B cell (primary cell): ENCODE results near the gene KCTD12. TPM values are rescaled to one million over a fixed set of nuclear protein-coding genes. Genes with fewer than 3 reads are reported as not detected.

Experiments
- ATAC-seq: fragments of 200-7000 bp; cut with Tn5 transposase; one replicate; pipeline ENCODE4 v1.10.0; 2021; ENCODE audit warnings: low read depth, mild to moderate bottlenecking, moderate number of reproducible peaks, moderate library complexity
- CTCF ChIA-PET: fragments of 350-600 bp; sonication (Branson Sonifier 250); formaldehyde crosslinking; loops from one replicate; lab custom pipeline; 2021; ENCODE audit warnings: antibody characterized with exemption, inconsistent platforms; lab: Charles Lee
- POLR2A ChIA-PET: fragments of 350-600 bp; sonication (Branson Sonifier 250); formaldehyde crosslinking; loops from one replicate; lab custom pipeline; 2021; ENCODE audit warnings: antibody characterized with exemption; lab: Charles Lee
- DNase-seq: peaks from one replicate; pipeline ENCODE4 v3.0.0; 2013
- H2AFZ ChIP-seq: 2 replicates; pipeline ENCODE4 v1.6.1; 2012; ENCODE audit warnings: mild to moderate bottlenecking, low read depth, low read length; ENCODE audit not compliant: insufficient read depth, poor library complexity, severe bottlenecking
- H3K27ac ChIP-seq, 2 donors: 1 replicate in 1 of 2; 2 replicates in 1 of 2; pipeline ENCODE4 v1.5.1; 2012 to 2013; ENCODE audit warnings: low read length in 2 of 2, mild to moderate bottlenecking in 2 of 2, moderate library complexity in 1 of 2
- H3K27me3 ChIP-seq, 4 experiments: fragments of 200-600 bp in 1 of 4; sonication (generic) in 1 of 4; replicated peaks in 1 of 4; 1 replicate in 2 of 4; 2 replicates in 2 of 4; pipeline versions ENCODE4 v1.6.1 to v1.7.0; 2013 to 2016; ENCODE audit warnings: low read length in 3 of 4, mild to moderate bottlenecking in 2 of 4, mixed read lengths in 1 of 4, moderate library complexity in 1 of 4; ENCODE audit not compliant: insufficient read depth in 4 of 4, control insufficient read depth in 3 of 4; ENCODE audit errors: control extremely low read depth in 1 of 4
- H3K36me3 ChIP-seq, 2 experiments: replicated peaks in 1 of 2; 1 replicate in 1 of 2; 2 replicates in 1 of 2; pipeline versions ENCODE4 v1.6.1 to v1.7.1; 2013; ENCODE audit warnings: low read length in 1 of 2; ENCODE audit not compliant: insufficient read depth in 2 of 2, control insufficient read depth in 1 of 2; ENCODE audit errors: control extremely low read depth in 1 of 2, extremely low read depth in 1 of 2
- H3K4me1 ChIP-seq, 2 donors: fragments of 200-600 bp in 1 of 2; sonication (generic) in 1 of 2; 1 replicate in 1 of 2; 2 replicates in 1 of 2; pipeline versions ENCODE4 v1.5.1 to v1.6.1; 2013 to 2017; ENCODE audit warnings: low read length in 2 of 2; ENCODE audit not compliant: control insufficient read depth in 2 of 2, insufficient read depth in 2 of 2
- H3K4me2 ChIP-seq: replicated peaks from 2 replicates; pipeline ENCODE3; 2012; ENCODE audit warnings: mild to moderate bottlenecking, low read depth, low read length; ENCODE audit not compliant: poor library complexity, severe bottlenecking
- H3K4me3 ChIP-seq, 5 experiments: fragments of 200-600 bp in 1 of 5; sonication (generic) in 1 of 5; 1 replicate in 3 of 5; 2 replicates in 2 of 5; pipeline versions ENCODE4 v1.5.1 to v1.7.0; 2011 to 2016; ENCODE audit warnings: low read length in 4 of 5, mild to moderate bottlenecking in 4 of 5, low read depth in 2 of 5, control low read depth in 1 of 5, moderate library complexity in 1 of 5; ENCODE audit not compliant: insufficient read depth in 1 of 5; ENCODE audit errors: control extremely low read depth in 1 of 5, extremely low read depth in 1 of 5
- H3K79me2 ChIP-seq: fragments of 200-600 bp; sonication (generic); one replicate; pipeline ENCODE4 v1.6.0; 2016; ENCODE audit warnings: low read length; ENCODE audit not compliant: control insufficient read depth, insufficient read depth
- H3K9ac ChIP-seq: fragments of 200-600 bp; sonication (generic); 2 replicates; pipeline ENCODE4 v1.6.1; 2017; ENCODE audit warnings: mild to moderate bottlenecking, low read length, moderate library complexity
- H3K9me3 ChIP-seq, 3 donors: one replicate each; pipeline versions ENCODE4 v1.6.1 to v1.7.1; 2013; ENCODE audit warnings: low read length in 2 of 3; ENCODE audit not compliant: control insufficient read depth in 2 of 3, insufficient read depth in 1 of 3; ENCODE audit errors: control extremely low read depth in 1 of 3
- H4K20me1 ChIP-seq: 2 replicates; pipeline ENCODE4 v1.6.0; 2012; ENCODE audit warnings: mild to moderate bottlenecking, low read length; ENCODE audit not compliant: insufficient read depth, control insufficient read depth, poor library complexity, severe bottlenecking
- H3K27ac Mint-ChIP-seq: one replicate; pipeline ENCODE4 v1.8.0; 2021; ENCODE audit warnings: mixed read lengths
- H3K27me3 Mint-ChIP-seq: one replicate; pipeline ENCODE4 v1.8.0; 2021; ENCODE audit warnings: mixed read lengths
- H3K4me1 Mint-ChIP-seq: one replicate; pipeline ENCODE4 v1.8.0; 2021; ENCODE audit warnings: mixed read lengths
- H3K4me3 Mint-ChIP-seq: one replicate; pipeline ENCODE4 v1.8.0; 2021; ENCODE audit warnings: mixed read lengths
- H3K9me3 Mint-ChIP-seq: one replicate; pipeline ENCODE4 v1.8.0; 2022; ENCODE audit warnings: mixed read lengths; ENCODE audit not compliant: insufficient read depth
- EZH2 ChIP-seq: IDR thresholded peaks from 2 replicates; pipeline ENCODE4 v1.6.1; 2012; ENCODE audit warnings: borderline replicate concordance, low read depth, mild to moderate bottlenecking, moderate library complexity, low read length; ENCODE audit not compliant: insufficient read depth, poor library complexity, severe bottlenecking
- WGBS: methylation state at CpG from one replicate; pipeline ENCODE4 v1.1.5; 2013; ENCODE audit warnings: missing lambda C conversion rate; ENCODE audit not compliant: insufficient coverage; 5-methylcytosine and 5-hydroxymethylcytosine counted together
- intact Hi-C: fragments of 100-400 bp; cut with micrococcal nuclease; formaldehyde crosslinking; loops from one replicate; pipeline ENCODE4 v1.10.0; 2022
- polyA plus RNA-seq: library from polyadenylated mRNA; depleted of rRNA; stranded (reverse); fragments of >200 nt; gene quantifications from 2 replicates; pipeline ENCODE4 v1.2.3, GENCODE V29; 2012
- total RNA-seq, 2 donors: library from RNA; stranded (reverse); fragments of 120-200 nt in 1 of 2; gene quantifications; 1 replicate in 1 of 2; 2 replicates in 1 of 2; pipeline versions ENCODE4 v1.2.3 to v1.2.4, GENCODE V29; 2013 to 2022
- TF ChIP-seq, protein P1 (sequence below): fragments of 200-600 bp; IDR thresholded peaks from one replicate; pipeline ENCODE4 v1.8.0; 2022; ENCODE audit warnings: antibody characterized with exemption, mild to moderate bottlenecking

KCTD12 gene
- total and polyA plus RNA-seq, 2 donors (not counting 1 experiment from before 2014, with no cell fraction given), result 1.8 to 6.2 TPM

DNA sequence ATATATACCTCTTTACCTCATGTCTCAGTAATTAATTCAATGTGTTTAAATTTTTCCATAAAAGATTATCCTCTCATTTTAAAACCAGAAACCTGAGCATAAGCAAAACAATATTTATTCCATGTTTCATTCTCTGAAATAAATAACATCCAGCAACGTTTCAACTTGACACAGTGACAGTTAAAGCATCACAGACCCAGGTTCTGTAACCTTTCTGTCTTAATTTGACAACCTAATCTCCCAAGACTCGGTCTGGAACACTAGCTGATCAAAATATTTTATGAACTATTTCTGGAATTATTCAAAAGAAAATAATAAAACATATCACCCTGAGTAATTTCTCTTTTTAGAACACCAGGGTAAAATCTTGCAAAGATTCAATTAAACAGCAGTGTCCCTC, 40.3 kb downstream of the KCTD12 start:
- CTCF ChIA-PET, result no interaction called here
- peaks cover 15% of the 10 kb centered on the region for H3K27me3 Mint-ChIP-seq

DNA sequence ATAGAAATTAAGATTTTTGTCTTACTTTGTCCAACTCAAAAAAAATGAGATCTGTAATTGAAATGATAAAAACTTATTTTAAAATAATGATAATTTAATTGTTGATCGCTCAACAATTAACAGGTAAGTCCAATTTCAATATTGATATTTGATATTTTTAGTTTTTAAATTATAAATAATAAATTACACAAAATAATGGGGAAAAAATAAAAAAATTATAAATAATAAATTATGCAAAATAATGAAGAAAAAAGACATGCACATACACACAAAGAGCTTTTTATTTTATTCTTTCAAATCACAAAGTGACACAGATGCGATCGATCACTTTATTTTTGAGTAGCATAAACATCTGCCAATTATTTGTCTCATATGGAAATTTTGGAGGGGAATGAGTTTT, 40.8 kb downstream of the KCTD12 start:
- H3K27me3 ChIP-seq, result no peaks in the 10 kb centered on the region
- H3K4me3 Mint-ChIP-seq, result no peak overlapping the region
- TF ChIP-seq EZH2, result no peak
- TF ChIP-seq, protein P1, sequence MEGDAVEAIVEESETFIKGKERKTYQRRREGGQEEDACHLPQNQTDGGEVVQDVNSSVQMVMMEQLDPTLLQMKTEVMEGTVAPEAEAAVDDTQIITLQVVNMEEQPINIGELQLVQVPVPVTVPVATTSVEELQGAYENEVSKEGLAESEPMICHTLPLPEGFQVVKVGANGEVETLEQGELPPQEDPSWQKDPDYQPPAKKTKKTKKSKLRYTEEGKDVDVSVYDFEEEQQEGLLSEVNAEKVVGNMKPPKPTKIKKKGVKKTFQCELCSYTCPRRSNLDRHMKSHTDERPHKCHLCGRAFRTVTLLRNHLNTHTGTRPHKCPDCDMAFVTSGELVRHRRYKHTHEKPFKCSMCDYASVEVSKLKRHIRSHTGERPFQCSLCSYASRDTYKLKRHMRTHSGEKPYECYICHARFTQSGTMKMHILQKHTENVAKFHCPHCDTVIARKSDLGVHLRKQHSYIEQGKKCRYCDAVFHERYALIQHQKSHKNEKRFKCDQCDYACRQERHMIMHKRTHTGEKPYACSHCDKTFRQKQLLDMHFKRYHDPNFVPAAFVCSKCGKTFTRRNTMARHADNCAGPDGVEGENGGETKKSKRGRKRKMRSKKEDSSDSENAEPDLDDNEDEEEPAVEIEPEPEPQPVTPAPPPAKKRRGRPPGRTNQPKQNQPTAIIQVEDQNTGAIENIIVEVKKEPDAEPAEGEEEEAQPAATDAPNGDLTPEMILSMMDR, result no peak
- ATAC-seq (no peak), DNase-seq (no peak)
- H4K20me1 ChIP-seq, result no peaks in the 10 kb centered on the region
- no CpG with 5 or more reads among the region's 3 CpGs for WGBS
- no peak overlapping the region for H3K27ac Mint-ChIP-seq
- H3K27ac ChIP-seq, result no peak overlapping the region
- no peak overlapping the region for H3K4me2 ChIP-seq
- H3K36me3 ChIP-seq, result no peaks in the 10 kb centered on the region
- H3K9me3 Mint-ChIP-seq, result peaks cover 2% of the 10 kb centered on the region
- intact Hi-C loops, result no loop called here
- H3K9ac ChIP-seq, result no peak overlapping the region
- H3K4me3 ChIP-seq, result no peak overlapping the region
- no peaks in the 10 kb centered on the region for H3K4me1 Mint-ChIP-seq
- peaks cover 0 to 1% (median 0%) of the 10 kb centered on the region in 3 donors for H3K9me3 ChIP-seq
- H3K79me2 ChIP-seq, result no peaks in the 10 kb centered on the region
- H3K4me1 ChIP-seq, result no peaks in the 10 kb centered on the region
- POLR2A ChIA-PET, result no interaction called here
- CTCF ChIA-PET, result no interaction called here
- H3K27me3 Mint-ChIP-seq, result peaks cover 20% of the 10 kb centered on the region
- no peak overlapping the region for H2AFZ ChIP-seq

More for the DNA sequence above, 40.3 kb downstream of the KCTD12 start:
- Histone ChIP-seq H2AFZ (no peak overlapping the region), H3K4me3 (no peak overlapping the region), H3K79me2 (no peaks in the 10 kb centered on the region), H3K27ac (no peak overlapping the region), H3K9me3 (peaks cover 0 to 1% (median 0%) of the 10 kb centered on the region in 3 donors), H3K4me1 (no peaks in the 10 kb centered on the region), H3K9ac (no peak overlapping the region), H3K36me3 (no peaks in the 10 kb centered on the region), H3K4me2 (no peak overlapping the region), H4K20me1 (no peaks in the 10 kb centered on the region), H3K27me3 (no peaks in the 10 kb centered on the region)
- Mint-ChIP-seq H3K9me3 (peaks cover 2% of the 10 kb centered on the region), H3K27ac (no peak overlapping the region), H3K4me1 (no peaks in the 10 kb centered on the region), H3K4me3 (no peak overlapping the region)
- ATAC-seq (no peak), DNase-seq (no peak)
- POLR2A ChIA-PET, result no interaction called here
- intact Hi-C loops, result no loop called here
- WGBS, result no CpG with 5 or more reads among the region's 2 CpGs
- TF ChIP-seq EZH2, result no peak
- TF ChIP-seq, protein P1, result no peak
